T-helper 9 cell (primary cell): ENCODE results near the gene KDELR3.
"Not testable (repeated sequence)": the region's sequence is repeated elsewhere in the genome, so short reads cannot be mapped to it uniquely, and the experiment has no call there.

Experiments used
- DNase-seq: peaks from one replicate; pipeline ENCODE4 v3.0.0-alpha.2; 2020

The KDELR3 gene

GRCh38 chr22:38456841-38457699 lies 10.8 kb upstream of the KDELR3 start:
- no peak for DNase-seq

- DNase-seq: no peak
Observed at GRCh38 chr22:38460426-38460840, 7.5 kb upstream of the KDELR3 start.

- no peak for DNase-seq
Observed at GRCh38 chr22:38461057-38461413, 6.9 kb upstream of the KDELR3 start.

- DNase-seq: peak; percentile 25
Observed at GRCh38 chr22:38461414-38462081, 6.3 kb upstream of the KDELR3 start.

- DNase-seq: no peak
Observed at GRCh38 chr22:38462960-38463784, 4.7 kb upstream of the KDELR3 start.

GRCh38 chr22:38464992-38465672 lies 2.8 kb upstream of the KDELR3 start:
- DNase-seq: no peak

GRCh38 chr22:38465673-38466490 lies 2.0 kb upstream of the KDELR3 start:
- no peak for DNase-seq

GRCh38 chr22:38467438-38467903 lies 425 bp upstream of the KDELR3 start:
- DNase-seq: no peak

GRCh38 chr22:38468443-38469305 lies 778 bp downstream of the KDELR3 start:
- no peak for DNase-seq

GRCh38 chr22:38469306-38469781 lies 1.4 kb downstream of the KDELR3 start:
- DNase-seq: no peak

- DNase-seq: not testable (repeated sequence)
Observed at GRCh38 chr22:38470179-38470578, 2.3 kb downstream of the KDELR3 start.

- DNase-seq: no peak
Observed at GRCh38 chr22:38471237-38471636, 3.3 kb downstream of the KDELR3 start.

GRCh38 chr22:38474003-38474607 lies 6.2 kb downstream of the KDELR3 start:
- DNase-seq: no peak

GRCh38 chr22:38477585-38477984 lies 9.7 kb downstream of the KDELR3 start:
- DNase-seq: no peak

GRCh38 chr22:38479096-38479837 lies 11.4 kb downstream of the KDELR3 start:
- DNase-seq: no peak

- no peak for DNase-seq
Observed at GRCh38 chr22:38481162-38481870, 13.4 kb downstream of the KDELR3 start.

GRCh38 chr22:38481871-38482332 lies 14.0 kb downstream of the KDELR3 start:
- DNase-seq: no peak

- DNase-seq: no peak
Observed at GRCh38 chr22:38482662-38483308, 14.9 kb downstream of the KDELR3 start.
